ENCODE measurements around the gene LITAFD. TPM values are rescaled to one million over a fixed set of nuclear protein-coding genes. Genes with fewer than 3 reads are reported as not detected.

The LITAFD gene
- total and polyA plus RNA-seq, 2 of the 4 experiments (the other 2 are of a cell fraction): not detected

DNA sequence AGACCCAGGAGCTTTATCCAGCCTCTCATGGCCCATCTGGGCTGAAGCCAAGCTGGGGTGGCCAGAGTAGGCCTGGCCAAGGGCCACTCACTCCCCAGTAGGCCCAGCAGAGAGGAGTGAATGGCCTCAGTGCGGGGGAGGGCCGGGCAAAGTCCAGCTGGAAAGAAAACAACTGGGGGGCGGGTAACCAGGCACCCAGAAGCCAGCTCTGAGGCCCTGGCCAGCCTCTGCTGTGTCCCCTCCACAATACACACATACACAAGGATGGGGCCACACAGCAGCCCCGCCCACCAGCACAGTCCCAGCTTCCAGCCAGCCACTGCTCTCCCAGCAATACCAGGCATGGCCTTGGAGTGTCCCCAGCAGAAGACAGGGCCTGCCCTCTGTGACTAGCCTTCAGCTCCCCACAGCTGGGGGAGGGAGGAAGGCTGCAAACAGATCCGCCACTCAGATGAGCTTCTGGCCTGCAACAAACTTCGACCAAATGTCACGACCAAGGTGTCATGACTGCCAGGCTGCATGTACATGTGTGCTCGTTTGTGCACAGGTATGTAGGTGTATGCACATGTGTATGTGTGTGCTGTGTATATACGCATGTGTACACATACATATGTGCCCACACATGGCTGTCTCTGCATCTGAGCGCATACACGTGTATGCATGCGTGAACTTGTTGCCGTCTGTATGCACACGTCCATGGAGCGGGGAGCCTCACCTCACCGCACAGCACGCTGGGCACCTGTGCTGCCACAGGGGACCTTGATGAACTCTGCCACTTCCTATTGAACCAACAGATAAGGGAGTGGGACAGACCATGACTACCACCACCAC is 18.3 kb upstream of the LITAFD start:
- no peak for DNase-seq

More for the DNA sequence above, 18.3 kb upstream of the LITAFD start:
- ATAC-seq (ENCODE audit: low read depth): no peak
- dilution Hi-C loops (cut with HindIII; ENCODE audit: low sequenced_read_pairs, unreplicated experiment) (no loop called here), in situ Hi-C loops (cut with MboI; ENCODE audit: low sequenced_read_pairs) (no loop called here), intact Hi-C loops (cut with micrococcal nuclease) (no loop called here)
- no peak for TF ChIP-seq NFE2L2 (IDR thresholded peaks at IDR 0.05; ENCODE audit: low read depth, low read length)
- no peak for TF ChIP-seq POLR2A (IDR thresholded peaks at IDR 0.05; ENCODE audit: low read depth, low read length)
- TF ChIP-seq, protein P1, sequence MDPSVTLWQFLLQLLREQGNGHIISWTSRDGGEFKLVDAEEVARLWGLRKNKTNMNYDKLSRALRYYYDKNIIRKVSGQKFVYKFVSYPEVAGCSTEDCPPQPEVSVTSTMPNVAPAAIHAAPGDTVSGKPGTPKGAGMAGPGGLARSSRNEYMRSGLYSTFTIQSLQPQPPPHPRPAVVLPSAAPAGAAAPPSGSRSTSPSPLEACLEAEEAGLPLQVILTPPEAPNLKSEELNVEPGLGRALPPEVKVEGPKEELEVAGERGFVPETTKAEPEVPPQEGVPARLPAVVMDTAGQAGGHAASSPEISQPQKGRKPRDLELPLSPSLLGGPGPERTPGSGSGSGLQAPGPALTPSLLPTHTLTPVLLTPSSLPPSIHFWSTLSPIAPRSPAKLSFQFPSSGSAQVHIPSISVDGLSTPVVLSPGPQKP (IDR thresholded peaks at IDR 0.05; ENCODE audit: borderline replicate concordance, low read depth, low read length): no peak
- no peak for TF ChIP-seq RCOR1 (IDR thresholded peaks at IDR 0.05; ENCODE audit: insufficient replicate concordance, low read length)
- TF ChIP-seq SMC3 (IDR thresholded peaks at IDR 0.05; ENCODE audit: low read depth, low read length): no peak
- TF ChIP-seq RAD21 (IDR thresholded peaks at IDR 0.05; ENCODE audit: low read length): no peak
- no peak overlapping the region for H2BK15ac ChIP-seq (ENCODE audit: low read depth, low read length)
- H3K4me3 ChIP-seq (ENCODE audit: insufficient read depth, low read depth, low read length): no peak overlapping the region
- no peaks in the 10 kb centered on the region for H3K9me3 ChIP-seq (ENCODE audit: control insufficient read depth, insufficient read depth, low read length)
- H3K14ac ChIP-seq (replicated peaks; ENCODE audit: low read depth, low read length): no peak overlapping the region
- no peak overlapping the region for H3K23ac ChIP-seq (ENCODE audit: low read depth, low read length)
- H4K5ac ChIP-seq (ENCODE audit: low read depth, low read length): no peak overlapping the region
- peak overlapping the region; percentile 29; the same call in 1 of the 2 replicates for H2AK5ac ChIP-seq (ENCODE audit: low read depth, low read length)
- POLR2A ChIA-PET (ENCODE audit: unreplicated experiment): interaction anchor here (0.6 kb wide), 1 partner anchor 16 kb away, joined by 3 read pairs; no protein-coding TSS in a partner anchor
- H3K56ac ChIP-seq (ENCODE audit: extremely low read depth, insufficient read depth, low read length): no peak overlapping the region
- peaks cover 31% of the 10 kb centered on the region for H3K4me1 ChIP-seq (ENCODE audit: control insufficient read depth, insufficient read depth, low read length)
- H4K91ac ChIP-seq (ENCODE audit: insufficient read depth, low read depth, low read length): no peak overlapping the region
- no peak overlapping the region for H3K18ac ChIP-seq (ENCODE audit: low read depth, low read length)
- peaks cover 8 to 92% of the 10 kb centered on the region in 2 experiments for H3K79me1 ChIP-seq (ENCODE audit: low read depth in 1 of 2, low read length in 2 of 2)
- no peak overlapping the region for H2BK120ac ChIP-seq (ENCODE audit: low read depth, low read length)
- peak overlapping the region; percentile 16 for H2AFZ ChIP-seq (replicated peaks; ENCODE audit: low read length, poor library complexity)
- no TSS peak for BruUV-seq (replicated peaks)
- H2AK9ac ChIP-seq (replicated peaks; ENCODE audit: low read depth, low read length, poor library complexity): peak overlapping the region; percentile 38
- H2BK20ac ChIP-seq (ENCODE audit: low read depth, low read length): no peak overlapping the region
- H3K27me3 ChIP-seq (ENCODE audit: control insufficient read depth, insufficient read depth, low read length): no peaks in the 10 kb centered on the region
- H3K4me2 ChIP-seq (ENCODE audit: low read depth, low read length): no peak overlapping the region; the same call in 1 of the 2 replicates
- no peak overlapping the region for H4K8ac ChIP-seq (ENCODE audit: low read depth in 2 of 2, low read length in 2 of 2)
- no peak overlapping the region for H2BK5ac ChIP-seq (ENCODE audit: low read depth, low read length, poor library complexity, severe bottlenecking)
- H3K36me3 ChIP-seq (ENCODE audit: control insufficient read depth, insufficient read depth, low read length): peaks cover 10% of the 10 kb centered on the region
- H3K9ac ChIP-seq (ENCODE audit: low read depth, low read length): no peak overlapping the region
- CTCF ChIA-PET: interaction anchor here (1.2 kb wide), 1 partner anchor 9 kb away, joined by 3 read pairs; no protein-coding TSS in a partner anchor
- H3K4ac ChIP-seq (ENCODE audit: low read depth, low read length): no peak overlapping the region; the same call in 1 of the 2 replicates
- H3K27ac ChIP-seq (ENCODE audit: insufficient read depth, low read length): 0 out of 2 replicates have a peak overlapping the region, but pooled peaks have one; percentile 10
- peaks cover 19% of the 10 kb centered on the region for H3K9me1 ChIP-seq (ENCODE audit: insufficient read depth, low read length)
- H4K20me1 ChIP-seq (ENCODE audit: insufficient read depth, low read length): peaks cover 85% of the 10 kb centered on the region
- WGBS, 2 experiments (ENCODE audit: extremely low coverage in 2 of 2, insufficient read length in 1 of 2): 80% methylated on average over 13 of the region's 17 CpGs; no CpG with 5 or more reads in 1 of the 2 experiments
